Epithelial cell of prostate (primary cell): ENCODE measurements around the gene NSUN3.

Experiments
- DNase-seq: peaks from one replicate; pipeline ENCODE4 v3.0.0-alpha.2; 2011; ENCODE audit warnings: low read depth, low spot score
- H3K27ac ChIP-seq: fragments of 450-650 bp; 2 replicates; pipeline ENCODE4 v1.5.1; 2017; ENCODE audit warnings: mild to moderate bottlenecking

The NSUN3 gene

GRCh38 chr3:94176988-94177745, 114.3 kb downstream of the NSUN3 start:
- no peak overlapping the region for H3K27ac ChIP-seq

More at GRCh38 chr3:94176988-94177745, 114.3 kb downstream of the NSUN3 start:
- no peak for DNase-seq
